HepG2 (cell line): ENCODE measurements around the gene IRAK2. TPM values are rescaled to one million over a fixed set of nuclear protein-coding genes. Genes with fewer than 3 reads are reported as not detected.

Source experiments
- GPN1 ChIP-seq: sonication (generic); formaldehyde crosslinking; IDR thresholded peaks from 2 replicates; pipeline ENCODE4 v1.5.1; 2020; ENCODE audit warnings: missing genetic modification reagents, borderline replicate concordance
- PHF20 ChIP-seq: sonication (generic); formaldehyde crosslinking; IDR thresholded peaks from 2 replicates; pipeline ENCODE4 v1.5.0; 2020; ENCODE audit warnings: mild to moderate bottlenecking, missing genetic modification reagents
- REXO4 ChIP-seq: sonication (generic); formaldehyde crosslinking; IDR thresholded peaks from 2 replicates; pipeline ENCODE4 v1.8.0; 2022; ENCODE audit warnings: missing genetic modification reagents, mild to moderate bottlenecking, borderline replicate concordance
- USF2 ChIP-seq, 2 experiments: sonication (generic) in 1 of 2; formaldehyde crosslinking in 1 of 2; IDR thresholded peaks; 2 replicates each; pipeline versions ENCODE4 v1.5.1 to v1.6.1; 2011 to 2020; ENCODE audit warnings: borderline replicate concordance in 1 of 2, low read depth in 1 of 2, low read length in 1 of 2, mild to moderate bottlenecking in 1 of 2, missing genetic modification reagents in 1 of 2, moderate library complexity in 1 of 2
- ZNF3 ChIP-seq: IDR thresholded peaks from 2 replicates; pipeline ENCODE4 v1.7.0; 2017; ENCODE audit warnings: inconsistent platforms
- ZNF414 ChIP-seq: sonication (generic); formaldehyde crosslinking; IDR thresholded peaks from 2 replicates; pipeline ENCODE4 v1.5.0; 2020; ENCODE audit warnings: missing genetic modification reagents
- ZNF674 ChIP-seq: sonication (generic); formaldehyde crosslinking; IDR thresholded peaks from 2 replicates; pipeline ENCODE4 v1.5.0; 2020; ENCODE audit warnings: low read depth, mild to moderate bottlenecking, missing genetic modification reagents
- ZNF792 ChIP-seq: IDR thresholded peaks from 2 replicates; pipeline ENCODE4 v1.6.1; 2016
- ZSCAN20 ChIP-seq: sonication (generic); formaldehyde crosslinking; IDR thresholded peaks from 2 replicates; pipeline ENCODE4 v1.4.0; 2020; ENCODE audit warnings: missing genetic modification reagents, mild to moderate bottlenecking, borderline replicate concordance
- polyA plus RNA-seq, 8 experiments: library from polyadenylated mRNA; depleted of rRNA in 3 of 8; stranded (reverse) in 7 of 8; unstranded in 1 of 8; fragments of >200 nt; fragmentation: Illumina TruSeq in 4 of 8; extraction: Trizol in 4 of 8; gene quantifications; 2 replicates each; pipeline versions ENCODE4 v1.2.1 to v1.2.3, GENCODE V29; 2011 to 2016; ENCODE audit warnings: low read depth in 4 of 8, missing spikeins in 1 of 8, mixed read lengths in 1 of 8; ENCODE audit not compliant: insufficient read depth in 1 of 8
- total RNA-seq, 5 experiments: library from RNA; depleted of rRNA; stranded (reverse); fragments of >200 nt; fragmentation: Illumina TruSeq; extraction: Trizol; gene quantifications; 2 replicates each; pipeline ENCODE4 v1.2.3, GENCODE V29; 2016; ENCODE audit warnings: low read depth in 1 of 5
- TF ChIP-seq, protein P1 (sequence below): sonication (generic); formaldehyde crosslinking; IDR thresholded peaks from 2 replicates; pipeline ENCODE4 v1.4.0; 2020; ENCODE audit warnings: missing genetic modification reagents, borderline replicate concordance
- TF ChIP-seq, protein P2 (sequence below): sonication (generic); formaldehyde crosslinking; IDR thresholded peaks from 2 replicates; pipeline ENCODE4 v1.4.0; 2020; ENCODE audit warnings: mild to moderate bottlenecking, low read depth, missing genetic modification reagents
- TF ChIP-seq, protein P3 (sequence below): sonication (generic); formaldehyde crosslinking; IDR thresholded peaks from 2 replicates; pipeline ENCODE4 v1.4.0; 2020; ENCODE audit warnings: missing genetic modification reagents; ENCODE audit errors: not compliant biosample characterization
- TF ChIP-seq, protein P4 (sequence below): sonication (generic); formaldehyde crosslinking; IDR thresholded peaks from 2 replicates; pipeline ENCODE4 v1.4.0; 2020; ENCODE audit warnings: missing genetic modification reagents

Gene IRAK2
- total and polyA plus RNA-seq, 2 of the 13 experiments (the other 11 are each of a cell fraction or from before 2014, with no cell fraction given): 13.1 to 23.3 TPM

DNA sequence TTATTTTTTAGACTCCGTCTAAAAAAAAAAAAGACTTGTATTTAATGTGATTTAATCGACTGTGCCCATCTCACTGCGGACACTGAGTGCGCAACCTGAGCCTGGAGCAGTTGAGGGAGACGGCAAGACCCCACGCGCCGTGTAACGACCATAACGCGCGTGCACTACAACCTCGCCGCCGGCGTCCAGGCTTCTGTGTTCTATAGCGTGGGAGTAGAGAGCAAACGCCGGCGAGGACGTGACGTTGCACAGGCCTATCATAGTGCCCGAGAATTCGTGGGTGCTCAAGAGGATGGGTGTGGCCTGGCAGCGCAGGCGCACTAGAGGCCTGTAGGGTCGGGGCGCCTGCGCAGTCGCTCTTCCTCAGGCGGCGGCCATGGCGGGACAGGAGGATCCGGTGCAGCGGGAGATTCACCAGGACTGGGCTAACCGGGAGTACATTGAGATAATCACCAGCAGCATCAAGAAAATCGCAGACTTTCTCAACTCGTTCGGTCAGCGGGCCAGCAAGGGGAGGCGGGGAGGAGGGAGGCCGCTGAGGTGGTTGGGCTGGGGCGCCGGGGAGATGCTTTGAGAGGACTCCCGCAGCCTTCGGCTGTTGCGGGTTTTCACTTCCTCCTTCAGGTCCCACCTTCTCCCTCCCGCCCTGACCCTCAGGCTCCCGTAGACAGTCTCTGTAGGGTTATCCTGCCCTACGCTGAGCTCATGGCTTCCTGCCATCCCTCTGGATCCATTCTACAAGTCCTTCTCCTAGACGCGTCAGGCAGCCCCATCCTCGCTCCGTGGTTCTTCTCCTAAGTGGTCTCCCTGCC, 49.2 kb upstream of the IRAK2 start, which contains the start of gene BRK1 (continued):
- TF ChIP-seq, protein P1, sequence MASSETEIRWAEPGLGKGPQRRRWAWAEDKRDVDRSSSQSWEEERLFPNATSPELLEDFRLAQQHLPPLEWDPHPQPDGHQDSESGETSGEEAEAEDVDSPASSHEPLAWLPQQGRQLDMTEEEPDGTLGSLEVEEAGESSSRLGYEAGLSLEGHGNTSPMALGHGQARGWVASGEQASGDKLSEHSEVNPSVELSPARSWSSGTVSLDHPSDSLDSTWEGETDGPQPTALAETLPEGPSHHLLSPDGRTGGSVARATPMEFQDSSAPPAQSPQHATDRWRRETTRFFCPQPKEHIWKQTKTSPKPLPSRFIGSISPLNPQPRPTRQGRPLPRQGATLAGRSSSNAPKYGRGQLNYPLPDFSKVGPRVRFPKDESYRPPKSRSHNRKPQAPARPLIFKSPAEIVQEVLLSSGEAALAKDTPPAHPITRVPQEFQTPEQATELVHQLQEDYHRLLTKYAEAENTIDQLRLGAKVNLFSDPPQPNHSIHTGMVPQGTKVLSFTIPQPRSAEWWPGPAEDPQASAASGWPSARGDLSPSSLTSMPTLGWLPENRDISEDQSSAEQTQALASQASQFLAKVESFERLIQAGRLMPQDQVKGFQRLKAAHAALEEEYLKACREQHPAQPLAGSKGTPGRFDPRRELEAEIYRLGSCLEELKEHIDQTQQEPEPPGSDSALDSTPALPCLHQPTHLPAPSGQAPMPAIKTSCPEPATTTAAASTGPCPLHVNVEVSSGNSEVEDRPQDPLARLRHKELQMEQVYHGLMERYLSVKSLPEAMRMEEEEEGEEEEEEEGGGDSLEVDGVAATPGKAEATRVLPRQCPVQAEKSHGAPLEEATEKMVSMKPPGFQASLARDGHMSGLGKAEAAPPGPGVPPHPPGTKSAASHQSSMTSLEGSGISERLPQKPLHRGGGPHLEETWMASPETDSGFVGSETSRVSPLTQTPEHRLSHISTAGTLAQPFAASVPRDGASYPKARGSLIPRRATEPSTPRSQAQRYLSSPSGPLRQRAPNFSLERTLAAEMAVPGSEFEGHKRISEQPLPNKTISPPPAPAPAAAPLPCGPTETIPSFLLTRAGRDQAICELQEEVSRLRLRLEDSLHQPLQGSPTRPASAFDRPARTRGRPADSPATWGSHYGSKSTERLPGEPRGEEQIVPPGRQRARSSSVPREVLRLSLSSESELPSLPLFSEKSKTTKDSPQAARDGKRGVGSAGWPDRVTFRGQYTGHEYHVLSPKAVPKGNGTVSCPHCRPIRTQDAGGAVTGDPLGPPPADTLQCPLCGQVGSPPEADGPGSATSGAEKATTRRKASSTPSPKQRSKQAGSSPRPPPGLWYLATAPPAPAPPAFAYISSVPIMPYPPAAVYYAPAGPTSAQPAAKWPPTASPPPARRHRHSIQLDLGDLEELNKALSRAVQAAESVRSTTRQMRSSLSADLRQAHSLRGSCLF (CRISPR knock-in tag): peak; percentile 74; the same call in 1 of the 2 replicates
- no peak for TF ChIP-seq ZNF3
- peak; percentile 83 for TF ChIP-seq ZNF792 (CRISPR knock-in tag)
- TF ChIP-seq ZSCAN20 (CRISPR knock-in tag): 0 out of 2 replicates have a peak, but pooled peaks have one; percentile 52
- TF ChIP-seq, protein P2, sequence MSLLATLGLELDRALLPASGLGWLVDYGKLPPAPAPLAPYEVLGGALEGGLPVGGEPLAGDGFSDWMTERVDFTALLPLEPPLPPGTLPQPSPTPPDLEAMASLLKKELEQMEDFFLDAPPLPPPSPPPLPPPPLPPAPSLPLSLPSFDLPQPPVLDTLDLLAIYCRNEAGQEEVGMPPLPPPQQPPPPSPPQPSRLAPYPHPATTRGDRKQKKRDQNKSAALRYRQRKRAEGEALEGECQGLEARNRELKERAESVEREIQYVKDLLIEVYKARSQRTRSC (CRISPR knock-in tag): no peak
- TF ChIP-seq USF2 (IDR thresholded peaks at IDR 0.05; ENCODE audit: low read depth, low read length): no peak
- TF ChIP-seq USF2 (CRISPR knock-in tag; IDR thresholded peaks at IDR 0.05; ENCODE audit: borderline replicate concordance): no peak
- TF ChIP-seq, protein P3, sequence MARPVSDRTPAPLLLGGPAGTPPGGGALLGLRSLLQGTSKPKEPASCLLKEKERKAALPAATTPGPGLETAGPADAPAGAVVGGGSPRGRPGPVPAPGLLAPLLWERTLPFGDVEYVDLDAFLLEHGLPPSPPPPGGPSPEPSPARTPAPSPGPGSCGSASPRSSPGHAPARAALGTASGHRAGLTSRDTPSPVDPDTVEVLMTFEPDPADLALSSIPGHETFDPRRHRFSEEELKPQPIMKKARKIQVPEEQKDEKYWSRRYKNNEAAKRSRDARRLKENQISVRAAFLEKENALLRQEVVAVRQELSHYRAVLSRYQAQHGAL (CRISPR knock-in tag): peak; percentile 75
- TF ChIP-seq ZNF414: 0 out of 2 replicates have a peak, but pooled peaks have one; percentile 64
- no peak for TF ChIP-seq GPN1 (CRISPR knock-in tag)
- peak; percentile 76 for TF ChIP-seq PHF20
- TF ChIP-seq, protein P4, sequence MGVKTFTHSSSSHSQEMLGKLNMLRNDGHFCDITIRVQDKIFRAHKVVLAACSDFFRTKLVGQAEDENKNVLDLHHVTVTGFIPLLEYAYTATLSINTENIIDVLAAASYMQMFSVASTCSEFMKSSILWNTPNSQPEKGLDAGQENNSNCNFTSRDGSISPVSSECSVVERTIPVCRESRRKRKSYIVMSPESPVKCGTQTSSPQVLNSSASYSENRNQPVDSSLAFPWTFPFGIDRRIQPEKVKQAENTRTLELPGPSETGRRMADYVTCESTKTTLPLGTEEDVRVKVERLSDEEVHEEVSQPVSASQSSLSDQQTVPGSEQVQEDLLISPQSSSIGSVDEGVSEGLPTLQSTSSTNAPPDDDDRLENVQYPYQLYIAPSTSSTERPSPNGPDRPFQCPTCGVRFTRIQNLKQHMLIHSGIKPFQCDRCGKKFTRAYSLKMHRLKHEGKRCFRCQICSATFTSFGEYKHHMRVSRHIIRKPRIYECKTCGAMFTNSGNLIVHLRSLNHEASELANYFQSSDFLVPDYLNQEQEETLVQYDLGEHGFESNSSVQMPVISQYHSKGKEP: no peak
- TF ChIP-seq ZNF674 (CRISPR knock-in tag): no peak
- TF ChIP-seq REXO4 (CRISPR knock-in tag): no peak
